Vagina (tissue), 2 donors: ENCODE results near the gene RIPPLY3. TPM values are rescaled to one million over a fixed set of nuclear protein-coding genes. Genes with fewer than 3 reads are reported as not detected.
"Not testable (repeated sequence)": the region's sequence is repeated elsewhere in the genome, so short reads cannot be mapped to it uniquely, and the experiment has no call there.

Source experiments
- DNase-seq, 2 donors: peaks; one replicate each; pipeline ENCODE4 v3.0.0-alpha.2; 2017; ENCODE audit errors: extremely low spot score in 2 of 2
- H3K27ac ChIP-seq: fragments of 200-600 bp; sonication (generic); one replicate; pipeline ENCODE4 v1.5.1; 2019
- H3K27me3 ChIP-seq: fragments of 200-600 bp; sonication (generic); one replicate; pipeline ENCODE4 v1.5.1; 2019
- H3K36me3 ChIP-seq, 2 donors: fragments of 200-600 bp; sonication (generic); one replicate each; pipeline ENCODE4 v1.5.1; 2017 to 2019
- H3K4me1 ChIP-seq: fragments of 200-600 bp; sonication (generic); one replicate; pipeline ENCODE4 v1.5.1; 2019
- H3K4me3 ChIP-seq, 2 donors: fragments of 200-600 bp; sonication (generic); 1 replicate in 1 of 2; 2 replicates in 1 of 2; pipeline ENCODE4 v1.5.1; 2016 to 2019
- H3K9me3 ChIP-seq: fragments of 200-600 bp; sonication (generic); one replicate; pipeline ENCODE4 v1.5.1; 2019
- CTCF ChIP-seq, 3 experiments: fragments of 450-650 bp in 2 of 3; fragments of 200-600 bp in 1 of 3; sonication (generic) in 1 of 3; IDR thresholded peaks; one replicate each; pipeline ENCODE4 v1.5.1; 2017 to 2019; ENCODE audit warnings: antibody characterized with exemption in 3 of 3, mild to moderate bottlenecking in 2 of 3, moderate library complexity in 2 of 3
- POLR2A ChIP-seq, 2 donors: fragments of 450-650 bp; IDR thresholded peaks; one replicate each; pipeline ENCODE4 v1.6.1; 2017; ENCODE audit warnings: antibody characterized with exemption in 2 of 2, mild to moderate bottlenecking in 2 of 2, moderate library complexity in 2 of 2
- POLR2AphosphoS5 ChIP-seq, 2 donors: sonication (generic); formaldehyde crosslinking; IDR thresholded peaks; one replicate each; pipeline ENCODE4 v1.9.0; 2017; ENCODE audit warnings: antibody characterized with exemption in 2 of 2, mild to moderate bottlenecking in 2 of 2, low read depth in 1 of 2; ENCODE audit not compliant: insufficient read depth in 1 of 2
- intact Hi-C: fragments of 100-400 bp; cut with DNase I; formaldehyde crosslinking; loops from one replicate; pipeline ENCODE4 v1.15.1; 2023
- total RNA-seq: library from RNA; depleted of rRNA; stranded (reverse); fragments of >200 nt; gene quantifications from one replicate; pipeline ENCODE4 v1.2.3, GENCODE V29; 2016

The RIPPLY3 gene
- total RNA-seq, 1 donor from 2014 or later = not detected

GRCh38 chr21:37044643-37045042, 38.1 kb downstream of the RIPPLY3 start:
- no peak for DNase-seq
- H3K27ac ChIP-seq = no peak overlapping the region
- TF ChIP-seq POLR2A (IDR thresholded peaks at IDR 0.05) (no peak), CTCF (IDR thresholded peaks at IDR 0.05) (no peak), POLR2AphosphoS5 (IDR thresholded peaks at IDR 0.05; ENCODE audit: insufficient read depth in 1 of 2, low read depth in 1 of 2) (no peak)
- H3K9me3 ChIP-seq = no peaks in the 10 kb centered on the region
- H3K36me3 ChIP-seq = no peaks in the 10 kb centered on the region
- no peaks in the 10 kb centered on the region for H3K4me1 ChIP-seq
- no peaks in the 10 kb centered on the region for H3K27me3 ChIP-seq
- no peak overlapping the region for H3K4me3 ChIP-seq
- intact Hi-C loops = no loop called here

- no peak overlapping the region for H3K4me3 ChIP-seq
- H3K9me3 ChIP-seq = no peaks in the 10 kb centered on the region
- H3K27me3 ChIP-seq = no peaks in the 10 kb centered on the region
- DNase-seq = no peak
- H3K36me3 ChIP-seq = no peaks in the 10 kb centered on the region
- no peak for TF ChIP-seq POLR2AphosphoS5 (IDR thresholded peaks at IDR 0.05; ENCODE audit: insufficient read depth in 1 of 2, low read depth in 1 of 2)
- no peak for TF ChIP-seq POLR2A (IDR thresholded peaks at IDR 0.05)
- TF ChIP-seq CTCF (IDR thresholded peaks at IDR 0.05) = no peak
- intact Hi-C loops = no loop called here
- H3K4me1 ChIP-seq = no peaks in the 10 kb centered on the region
- H3K27ac ChIP-seq = no peak overlapping the region
These were observed 38.6 kb downstream of the RIPPLY3 start for GRCh38 chr21:37045149-37045548.

GRCh38 chr21:37045556-37045955, 39.1 kb downstream of the RIPPLY3 start:
- H3K4me3 ChIP-seq = no peak overlapping the region
- no peaks in the 10 kb centered on the region for H3K36me3 ChIP-seq
- H3K9me3 ChIP-seq = no peaks in the 10 kb centered on the region
- TF ChIP-seq POLR2A (IDR thresholded peaks at IDR 0.05) (no peak), CTCF (IDR thresholded peaks at IDR 0.05) (no peak), POLR2AphosphoS5 (IDR thresholded peaks at IDR 0.05; ENCODE audit: insufficient read depth in 1 of 2, low read depth in 1 of 2) (no peak)
- no peaks in the 10 kb centered on the region for H3K4me1 ChIP-seq
- no peak overlapping the region for H3K27ac ChIP-seq
- intact Hi-C loops = no loop called here
- H3K27me3 ChIP-seq = no peaks in the 10 kb centered on the region
- DNase-seq = no peak

- no peak for DNase-seq
- H3K4me3 ChIP-seq = no peak overlapping the region
- H3K27me3 ChIP-seq = no peaks in the 10 kb centered on the region
- TF ChIP-seq POLR2AphosphoS5 (IDR thresholded peaks at IDR 0.05; ENCODE audit: insufficient read depth in 1 of 2, low read depth in 1 of 2) (no peak), POLR2A (IDR thresholded peaks at IDR 0.05) (no peak), CTCF (IDR thresholded peaks at IDR 0.05) (no peak)
- intact Hi-C loops = no loop called here
- no peaks in the 10 kb centered on the region for H3K4me1 ChIP-seq
- H3K36me3 ChIP-seq = no peaks in the 10 kb centered on the region
- H3K9me3 ChIP-seq = no peaks in the 10 kb centered on the region
- H3K27ac ChIP-seq = no peak overlapping the region
These were observed 40.6 kb downstream of the RIPPLY3 start for GRCh38 chr21:37047079-37047478.

- H3K4me1 ChIP-seq, intact Hi-C loops, H3K27ac ChIP-seq: not testable (repeated sequence)
These were observed 43.2 kb downstream of the RIPPLY3 start for GRCh38 chr21:37049741-37050140.

More at GRCh38 chr21:37049741-37050140, 43.2 kb downstream of the RIPPLY3 start:
- not testable (repeated sequence) for H3K36me3 ChIP-seq, DNase-seq, H3K4me3 ChIP-seq, H3K9me3 ChIP-seq, H3K27me3 ChIP-seq
